Heart right ventricle (tissue), 16 donors: Measurements from ENCODE around the gene GH1. TPM values are rescaled to one million over a fixed set of nuclear protein-coding genes. Genes with fewer than 3 reads are reported as not detected.

Source experiments
- ATAC-seq, 8 donors: fragments of 200-7000 bp; cut with Tn5 transposase; one replicate each; pipeline ENCODE4 v1.9.1; 2020; ENCODE audit warnings: mild to moderate bottlenecking in 8 of 8, moderate library complexity in 8 of 8, moderate number of reproducible peaks in 1 of 8
- DNase-seq, 2 donors: peaks; one replicate each; pipeline ENCODE4 v3.0.0-alpha.2; 2020
- H3K27ac ChIP-seq, 10 donors: fragments of 200-600 bp; sonication (generic) in 2 of 10; one replicate each; pipeline versions ENCODE4 v1.5.0 to v1.8.0; 2020 to 2022; ENCODE audit warnings: mild to moderate bottlenecking in 3 of 10
- H3K27me3 ChIP-seq, 7 donors: fragments of 200-600 bp; one replicate each; pipeline ENCODE4 v1.8.0; 2021 to 2022; ENCODE audit warnings: mild to moderate bottlenecking in 2 of 7
- H3K36me3 ChIP-seq, 9 donors: fragments of 200-600 bp; sonication (generic) in 1 of 9; one replicate each; pipeline versions ENCODE4 v1.5.0 to v1.8.0; 2020 to 2022; ENCODE audit warnings: mild to moderate bottlenecking in 2 of 9
- H3K4me1 ChIP-seq, 9 donors: fragments of 200-600 bp; sonication (generic) in 1 of 9; one replicate each; pipeline versions ENCODE4 v1.5.0 to v1.8.0; 2020 to 2022; ENCODE audit warnings: mild to moderate bottlenecking in 4 of 9
- H3K4me3 ChIP-seq, 10 donors: fragments of 200-600 bp; sonication (generic) in 2 of 10; one replicate each; pipeline versions ENCODE4 v1.5.0 to v1.8.0; 2020 to 2022; ENCODE audit warnings: mild to moderate bottlenecking in 7 of 10, moderate library complexity in 2 of 10
- H3K9me3 ChIP-seq, 11 donors: fragments of 200-600 bp in 10 of 11; sonication (generic) in 2 of 11; one replicate each; pipeline versions ENCODE4 v1.5.0 to v1.8.0; 2013 to 2022; ENCODE audit warnings: mild to moderate bottlenecking in 2 of 11, control low read depth in 1 of 11, moderate library complexity in 1 of 11
- WGBS, 2 donors: extraction: QIAGEN DNeasy Blood & Tissue Kit; methylation state at CpG; one replicate each; pipeline ENCODE4 v1.1.7; 2013; ENCODE audit warnings: inconsistent platforms in 1 of 2; 5-methylcytosine and 5-hydroxymethylcytosine counted together
- intact Hi-C, 10 donors: fragments of 100-400 bp; cut with DNase I; formaldehyde crosslinking; loops; one replicate each; pipeline versions ENCODE4 v1.11.1 to v1.14.2; 2022
- polyA plus RNA-seq, 2 donors: library from polyadenylated mRNA; stranded (reverse); fragments of 200-250 nt; gene quantifications; one replicate each; pipeline ENCODE4 v1.2.3, GENCODE V29; 2013
- total RNA-seq, 10 donors: library from RNA; stranded (reverse); fragmentation: NEBNext Ultra II Directional in 3 of 10; extraction: Animal tissue kit (Norgen Biotek cat#: 25700) in 3 of 10; gene quantifications; one replicate each; pipeline versions ENCODE4 v1.2.1 to v1.2.4, GENCODE V29; 2021 to 2023
- TF ChIP-seq, protein P1 (sequence below), 9 donors: fragments of 200-600 bp; sonication (generic) in 2 of 9; IDR thresholded peaks; one replicate each; pipeline versions ENCODE4 v1.5.0 to v1.8.0; 2021 to 2022; ENCODE audit warnings: antibody characterized with exemption in 9 of 9, mild to moderate bottlenecking in 5 of 9, moderate library complexity in 1 of 9
- donor health status: Arrhythmogenic right ventricular cardiomyopathy.
- donor health status: ischemic (EF 13 %, LVEDD 7.1; RV severe dilation, severe dysfunction).
- donor health status: healthy with polysubstance abuse.
- donor health status: DM: no; HTN: yes; CAD: no.
- donor health status: DM: no; HTN: no; CAD: no.
- donor health status: ischemic (EF 25% LVEDD 6.9; RV normal size, moderate dysfunction).
- donor health status: ischemic (EF 25% LVEDD 5.7; RV mildly dilated, moderate dysfunction).
- donor health status: healthy.
- donor health status: DM: yes; HTN: yes; CAD: no.
- donor health status: Ischemic cardiomyopathy.
- donor health status: ischemic (EF 35%, LVEDD 5.7; RV mildly dilated, moderate dysfunction).
- donor health status: nonischemic (EF 11% LVEDD 7.7; RV severe dilation, severe dysfunction).
- donor health status: DM: yes; HTN: yes; CAD: no.
- donor health status: PGD.
- donor health status: ischemic (EF 29% LVEDD 5.4; RV normal size, mild dysfunction).
- donor health status: nonischemic (EF 23%, LVEDD 6.1; RV moderate dilation, normal function).

The GH1 gene
- total and polyA plus RNA-seq, 12 donors: not detected

DNA sequence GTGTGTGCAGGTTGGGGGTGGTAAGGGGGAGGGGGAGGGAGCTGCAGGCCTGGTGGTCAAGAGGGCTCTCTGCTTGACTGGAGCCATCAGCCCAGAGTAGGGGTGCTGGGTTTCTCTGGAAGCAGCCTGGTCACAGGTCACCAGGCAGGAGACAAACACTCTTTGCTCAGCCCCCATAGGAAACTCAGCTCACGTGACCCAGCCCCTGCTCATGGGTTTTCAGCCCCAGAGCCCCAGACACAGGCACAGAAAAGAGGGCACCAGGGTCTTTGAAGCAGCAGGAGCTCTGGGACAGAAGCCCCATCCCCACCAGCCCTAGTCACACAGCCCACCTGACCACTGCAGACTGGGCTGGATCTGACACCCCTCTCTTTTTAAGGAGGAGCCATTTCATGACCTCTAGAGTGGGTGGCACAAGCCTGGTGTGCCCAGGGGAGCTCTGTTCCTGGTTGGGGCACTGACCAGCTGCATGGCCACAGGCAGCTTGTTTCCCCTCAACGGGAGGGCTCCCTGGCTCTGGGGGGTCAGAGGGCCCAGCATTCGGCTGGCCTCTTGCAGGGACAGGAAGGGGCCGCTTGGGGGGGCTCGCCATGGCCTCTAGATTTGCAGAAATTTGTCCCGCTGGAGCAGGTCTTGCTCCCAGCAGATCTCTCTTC is 27.3 kb upstream of the GH1 start:
- H3K36me3 ChIP-seq: no peaks in the 10 kb centered on the region
- H3K27me3 ChIP-seq: peaks cover 0 to 7% (median 0%) of the 10 kb centered on the region in 7 donors
- H3K9me3 ChIP-seq: no peaks in the 10 kb centered on the region
- 60 to 65% methylated on average over 6 of the region's 6 CpGs for WGBS, 2 donors
- DNase-seq: no peak
- intact Hi-C loops: loop anchor here in 3 of 10 donors (2.0 to 5.0 kb wide), 3 partner anchors 27 to 41 kb away; partner anchors contain the start of gene GH1 (in 1 of the 3)
- no peak overlapping the region for H3K4me3 ChIP-seq
- peaks cover 0 to 20% (median 2%) of the 10 kb centered on the region in 9 donors for H3K4me1 ChIP-seq
- TF ChIP-seq, protein P1, sequence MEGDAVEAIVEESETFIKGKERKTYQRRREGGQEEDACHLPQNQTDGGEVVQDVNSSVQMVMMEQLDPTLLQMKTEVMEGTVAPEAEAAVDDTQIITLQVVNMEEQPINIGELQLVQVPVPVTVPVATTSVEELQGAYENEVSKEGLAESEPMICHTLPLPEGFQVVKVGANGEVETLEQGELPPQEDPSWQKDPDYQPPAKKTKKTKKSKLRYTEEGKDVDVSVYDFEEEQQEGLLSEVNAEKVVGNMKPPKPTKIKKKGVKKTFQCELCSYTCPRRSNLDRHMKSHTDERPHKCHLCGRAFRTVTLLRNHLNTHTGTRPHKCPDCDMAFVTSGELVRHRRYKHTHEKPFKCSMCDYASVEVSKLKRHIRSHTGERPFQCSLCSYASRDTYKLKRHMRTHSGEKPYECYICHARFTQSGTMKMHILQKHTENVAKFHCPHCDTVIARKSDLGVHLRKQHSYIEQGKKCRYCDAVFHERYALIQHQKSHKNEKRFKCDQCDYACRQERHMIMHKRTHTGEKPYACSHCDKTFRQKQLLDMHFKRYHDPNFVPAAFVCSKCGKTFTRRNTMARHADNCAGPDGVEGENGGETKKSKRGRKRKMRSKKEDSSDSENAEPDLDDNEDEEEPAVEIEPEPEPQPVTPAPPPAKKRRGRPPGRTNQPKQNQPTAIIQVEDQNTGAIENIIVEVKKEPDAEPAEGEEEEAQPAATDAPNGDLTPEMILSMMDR (IDR thresholded peaks at IDR 0.05): no peak
- ATAC-seq: no peak
- no peak overlapping the region for H3K27ac ChIP-seq

DNA sequence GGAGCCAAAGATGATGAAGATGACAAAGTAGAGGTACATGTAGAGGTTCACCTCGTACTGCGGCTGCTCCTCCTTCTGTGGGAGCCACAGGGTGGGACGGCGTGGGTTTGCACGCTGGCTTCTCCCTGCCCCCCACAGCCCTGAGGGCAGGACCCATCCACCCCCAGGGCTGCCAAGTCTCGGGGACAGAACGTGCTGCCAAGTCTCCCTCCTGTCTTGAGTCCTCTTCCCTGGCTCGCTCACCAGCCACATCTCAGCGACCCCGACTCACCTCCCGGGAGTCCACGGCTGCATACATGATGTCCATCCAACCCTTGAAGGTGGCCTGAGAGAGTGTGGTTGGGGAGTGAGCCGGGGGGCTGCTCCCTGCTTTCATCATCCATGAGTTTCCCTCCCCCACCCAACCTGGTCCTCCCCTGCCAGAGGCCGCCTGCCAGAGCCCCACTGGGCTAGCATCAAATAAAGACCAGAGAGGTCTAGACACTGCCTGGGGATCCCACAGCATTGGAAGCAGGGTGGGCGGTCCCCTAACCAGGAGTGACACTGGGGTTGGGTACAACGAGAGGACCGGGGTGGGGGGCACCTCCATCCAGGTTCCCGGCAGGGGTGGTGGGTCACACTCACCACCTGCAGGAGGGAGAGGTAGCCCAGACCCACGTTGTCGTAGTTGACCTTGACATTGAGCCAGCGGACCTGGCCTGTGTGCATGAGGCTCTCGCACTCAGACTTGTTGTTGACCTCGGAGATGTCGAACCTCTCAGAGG is 26.3 kb upstream of the GH1 start:
- Histone ChIP-seq H3K4me3 (no peak overlapping the region), H3K9me3 (no peaks in the 10 kb centered on the region), H3K36me3 (no peaks in the 10 kb centered on the region), H3K27ac (no peak overlapping the region), H3K4me1 (peaks cover 0 to 12% (median 0%) of the 10 kb centered on the region in 9 donors), H3K27me3 (peaks cover 0 to 7% (median 0%) of the 10 kb centered on the region in 7 donors)
- intact Hi-C loops: loop anchor here in 3 of 10 donors (5.0 kb wide), 2 partner anchors 37 to 42 kb away; no protein-coding TSS in a partner anchor
- WGBS, 2 donors: 88 to 89% methylated on average over 24 of the region's 24 CpGs
- TF ChIP-seq, protein P1 (IDR thresholded peaks at IDR 0.05): no peak
- ATAC-seq (no peak), DNase-seq (no peak)

DNA sequence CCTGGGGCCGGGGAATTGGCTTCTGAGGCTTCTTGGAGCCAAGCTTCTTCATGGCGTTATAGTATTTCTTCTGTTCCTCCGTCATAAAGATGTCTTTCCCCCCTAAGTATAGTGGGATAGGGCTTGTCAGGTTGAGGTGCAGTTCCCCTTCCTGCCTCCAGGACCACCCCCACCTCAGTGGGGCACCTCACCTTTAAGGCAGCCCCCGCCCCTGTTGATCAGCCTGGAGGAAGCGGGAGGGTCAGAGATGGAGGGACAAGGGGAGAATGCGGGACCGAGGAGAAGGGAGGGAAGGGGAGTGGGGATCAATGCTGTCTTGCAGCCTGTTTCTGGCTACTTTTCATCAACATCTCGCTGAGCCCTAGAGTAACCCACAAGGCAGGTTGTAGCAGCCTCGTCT is 25.1 kb upstream of the GH1 start:
- Histone ChIP-seq H3K36me3 (no peaks in the 10 kb centered on the region), H3K9me3 (no peaks in the 10 kb centered on the region), H3K27ac (no peak overlapping the region), H3K4me1 (peaks cover 0 to 12% (median 2%) of the 10 kb centered on the region in 9 donors), H3K4me3 (no peak overlapping the region), H3K27me3 (peaks cover 0 to 7% (median 0%) of the 10 kb centered on the region in 7 donors)
- TF ChIP-seq, protein P1 (IDR thresholded peaks at IDR 0.05): peak in 1 of 9 donors; percentile 7
- WGBS, 2 donors: 79 to 81% methylated on average over 9 of the region's 9 CpGs
- ATAC-seq (no peak), DNase-seq (no peak)
- intact Hi-C loops: no loop called here

DNA sequence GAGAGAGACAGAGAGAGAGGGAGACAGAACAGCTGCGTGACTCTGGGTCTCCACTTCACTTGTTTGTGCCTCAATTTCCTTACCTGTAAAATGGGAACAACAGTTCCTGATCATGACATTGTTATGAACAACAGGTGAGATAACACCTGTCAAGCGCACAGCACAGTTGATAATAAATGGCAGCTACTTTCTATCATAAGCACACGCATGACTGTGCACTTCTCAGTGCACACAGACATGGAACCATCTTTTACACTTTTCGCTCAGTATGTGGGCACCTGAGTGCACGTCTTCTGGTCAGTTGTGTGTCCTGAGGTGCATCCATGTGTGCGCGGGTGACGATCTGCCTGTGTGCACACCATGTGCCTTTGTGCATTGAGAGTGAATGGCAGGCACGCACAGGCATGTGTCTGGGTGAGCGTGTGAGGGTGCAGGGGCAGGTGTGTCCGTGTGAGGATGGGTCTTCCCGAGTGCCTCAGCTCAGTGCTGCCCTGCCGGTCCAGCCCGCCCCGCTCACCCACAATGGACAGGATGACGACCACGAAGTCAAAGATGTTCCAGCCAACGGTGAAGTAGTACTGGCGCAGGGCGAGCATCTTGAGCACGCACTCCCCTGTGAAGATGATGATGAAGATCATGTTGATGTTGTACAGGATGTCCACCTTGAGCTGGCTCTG is 23.8 kb upstream of the GH1 start:
- ATAC-seq (no peak), DNase-seq (no peak)
- WGBS, 2 donors: 94 to 96% methylated on average over 21 of the region's 21 CpGs
- intact Hi-C loops: no loop called here
- Histone ChIP-seq H3K4me3 (no peak overlapping the region), H3K27ac (no peak overlapping the region), H3K27me3 (no peaks in the 10 kb centered on the region), H3K9me3 (no peaks in the 10 kb centered on the region), H3K36me3 (no peaks in the 10 kb centered on the region), H3K4me1 (peaks cover 0 to 12% (median 5%) of the 10 kb centered on the region in 9 donors)
- TF ChIP-seq, protein P1 (IDR thresholded peaks at IDR 0.05): no peak
